H1 (cell line): ENCODE data around the gene COL16A1. TPM values are rescaled to one million over a fixed set of nuclear protein-coding genes. Genes with fewer than 3 reads are reported as not detected.

Experiments
- CTCF ChIA-PET: fragments of 300-600 bp; sonication (Branson Sonifier 250); formaldehyde crosslinking; loops from one replicate; lab custom pipeline; 2021; ENCODE audit not compliant: partially characterized antibody; lab: Charles Lee
- POLR2A ChIA-PET: fragments of 300-600 bp; sonication (Branson Sonifier 250); formaldehyde crosslinking; loops from one replicate; lab custom pipeline; 2021; ENCODE audit warnings: inconsistent platforms; ENCODE audit not compliant: partially characterized antibody; lab: Charles Lee
- DNase-seq, 2 experiments: peaks; one replicate each; pipeline versions ENCODE4 v3.0.0 to v3.0.0-alpha.2; 2010 to 2022; ENCODE audit warnings: low spot score in 2 of 2, low read depth in 1 of 2, mixed read lengths in 1 of 2
- FAIRE-seq: peaks from 2 replicates; lab custom pipeline; 2011; peaks lifted over from hg19 to GRCh38; lab: Jason Lieb, UNC
- H2AFZ ChIP-seq: 2 replicates; pipeline ENCODE4 v1.8.1; 2012; ENCODE audit warnings: low read length, inconsistent platforms
- H2AK5ac ChIP-seq: 2 replicates; pipeline ENCODE4 v1.6.1; 2013; ENCODE audit warnings: low read depth, low read length
- H2BK120ac ChIP-seq: replicated peaks from 2 replicates; pipeline ENCODE3; 2013; ENCODE audit warnings: low read depth, low read length, inconsistent platforms
- H2BK12ac ChIP-seq: 2 replicates; pipeline ENCODE4 v1.6.1; 2013; ENCODE audit warnings: low read depth, low read length
- H2BK15ac ChIP-seq: 2 replicates; pipeline ENCODE4 v1.6.1; 2013; ENCODE audit warnings: low read length
- H2BK20ac ChIP-seq: 2 replicates; pipeline ENCODE4 v1.6.1; 2013; ENCODE audit warnings: low read length
- H2BK5ac ChIP-seq: 2 replicates; pipeline ENCODE4 v1.6.1; 2013; ENCODE audit warnings: low read depth, low read length
- H3K14ac ChIP-seq: 2 replicates; pipeline ENCODE4 v1.6.1; 2013; ENCODE audit warnings: inconsistent platforms; ENCODE audit not compliant: insufficient read length
- H3K18ac ChIP-seq: 2 replicates; pipeline ENCODE4 v1.6.1; 2013; ENCODE audit warnings: low read length; ENCODE audit errors: extremely low read depth
- H3K23ac ChIP-seq: 2 replicates; pipeline ENCODE4 v1.6.1; 2013; ENCODE audit warnings: inconsistent platforms; ENCODE audit not compliant: insufficient read length
- H3K23me2 ChIP-seq: 2 replicates; pipeline ENCODE4 v1.6.1; 2013; ENCODE audit warnings: low read depth, low read length
- H3K27ac ChIP-seq: 2 replicates; pipeline ENCODE4 v1.6.1; 2011; ENCODE audit warnings: low read depth, low read length, inconsistent platforms
- H3K27me3 ChIP-seq, 4 experiments: replicated peaks in 1 of 4; 1 replicate in 1 of 4; 2 replicates in 3 of 4; pipeline versions ENCODE4 v1.6.1 to v1.8.1; 2011 to 2013; ENCODE audit warnings: low read length in 3 of 4, mild to moderate bottlenecking in 3 of 4, inconsistent platforms in 2 of 4, mixed read lengths in 2 of 4, moderate library complexity in 1 of 4; ENCODE audit not compliant: control insufficient read depth in 3 of 4, insufficient read depth in 3 of 4; ENCODE audit errors: extremely low read depth in 1 of 4
- H3K36me3 ChIP-seq, 4 experiments: 2 replicates each; pipeline versions ENCODE4 v1.6.1 to v1.8.1; 2011 to 2013; ENCODE audit warnings: mild to moderate bottlenecking in 4 of 4, low read length in 3 of 4, moderate library complexity in 2 of 4, control low read depth in 1 of 4, inconsistent platforms in 1 of 4; ENCODE audit not compliant: insufficient read depth in 4 of 4, control insufficient read depth in 2 of 4
- H3K4ac ChIP-seq: replicated peaks from 2 replicates; pipeline ENCODE3; 2013; ENCODE audit warnings: low read length, low read depth, mixed read lengths, inconsistent platforms; ENCODE audit not compliant: insufficient read length
- H3K4me1 ChIP-seq, 4 experiments: replicated peaks in 1 of 4; 1 replicate in 1 of 4; 2 replicates in 3 of 4; pipeline versions ENCODE4 v1.6.1 to v1.8.1; 2011 to 2013; ENCODE audit warnings: low read length in 3 of 4, inconsistent platforms in 2 of 4, mixed read lengths in 1 of 4; ENCODE audit not compliant: insufficient read depth in 4 of 4, control insufficient read depth in 3 of 4
- H3K4me2 ChIP-seq, 2 experiments: 2 replicates each; pipeline versions ENCODE4 v1.6.1 to v1.8.1; 2011 to 2013; ENCODE audit warnings: low read depth in 2 of 2, low read length in 2 of 2, control low read depth in 1 of 2, inconsistent platforms in 1 of 2, mild to moderate bottlenecking in 1 of 2; ENCODE audit not compliant: insufficient read depth in 1 of 2
- H3K4me3 ChIP-seq, 4 experiments: fragments of 200-600, 300-600 bp in 1 of 4; sonication (generic), shearing (Covaris generic), sonication (Bioruptor Twin) in 1 of 4; 2 replicates each; pipeline versions ENCODE4 v1.5.1 to v1.8.1; 2011 to 2016; ENCODE audit warnings: low read length in 4 of 4, low read depth in 3 of 4, control low read depth in 2 of 4, inconsistent platforms in 2 of 4, mild to moderate bottlenecking in 2 of 4, mixed read lengths in 1 of 4, moderate library complexity in 1 of 4; ENCODE audit not compliant: insufficient read depth in 2 of 4; ENCODE audit errors: extremely low read depth in 1 of 4
- H3K56ac ChIP-seq: replicated peaks from 2 replicates; pipeline ENCODE3; 2013; ENCODE audit warnings: low read depth, mild to moderate bottlenecking, mixed read lengths, low read length, inconsistent platforms; ENCODE audit not compliant: insufficient read length
- H3K79me1 ChIP-seq: 2 replicates; pipeline ENCODE4 v1.6.1; 2013; ENCODE audit warnings: low read depth, low read length, control low read depth
- H3K79me2 ChIP-seq, 2 experiments: 2 replicates each; pipeline versions ENCODE4 v1.6.1 to v1.8.1; 2012 to 2013; ENCODE audit warnings: low read length in 2 of 2, mild to moderate bottlenecking in 2 of 2, inconsistent platforms in 1 of 2; ENCODE audit not compliant: insufficient read depth in 2 of 2, control insufficient read depth in 1 of 2
- H3K9ac ChIP-seq, 4 experiments: replicated peaks in 1 of 4; 1 replicate in 1 of 4; 2 replicates in 3 of 4; pipeline versions ENCODE4 v1.6.1 to v1.8.1; 2011 to 2013; ENCODE audit warnings: low read depth in 3 of 4, low read length in 3 of 4, control low read depth in 2 of 4, mild to moderate bottlenecking in 2 of 4, moderate library complexity in 2 of 4, inconsistent platforms in 1 of 4; ENCODE audit errors: extremely low read depth in 1 of 4
- H3K9me3 ChIP-seq, 2 experiments: 2 replicates each; pipeline versions ENCODE4 v1.6.1 to v1.8.1; 2012 to 2013; ENCODE audit warnings: mild to moderate bottlenecking in 2 of 2, moderate library complexity in 2 of 2, control low read depth in 1 of 2, inconsistent platforms in 1 of 2, low read depth in 1 of 2, low read length in 1 of 2, mixed read lengths in 1 of 2; ENCODE audit not compliant: insufficient read depth in 2 of 2
- H4K20me1 ChIP-seq, 2 experiments: replicated peaks in 1 of 2; 2 replicates each; pipeline versions ENCODE3 to v1.8.1; 2011 to 2013; ENCODE audit warnings: inconsistent platforms in 2 of 2, low read length in 2 of 2, mild to moderate bottlenecking in 1 of 2; ENCODE audit not compliant: insufficient read depth in 2 of 2, control insufficient read depth in 1 of 2
- H4K5ac ChIP-seq: 2 replicates; pipeline ENCODE4 v1.6.1; 2013; ENCODE audit warnings: low read length, low read depth, mixed read lengths, inconsistent platforms; ENCODE audit not compliant: insufficient read length
- H4K8ac ChIP-seq: 2 replicates; pipeline ENCODE4 v1.8.0; 2013; ENCODE audit warnings: mild to moderate bottlenecking, moderate library complexity, low read length, inconsistent platforms; ENCODE audit not compliant: insufficient read depth; ENCODE audit errors: extremely low read depth
- H4K91ac ChIP-seq: replicated peaks from 2 replicates; pipeline ENCODE3; 2013; ENCODE audit warnings: low read length, mixed read lengths, inconsistent platforms; ENCODE audit not compliant: insufficient read length
- ASH2L ChIP-seq: fragments of 200-600, 300-600 bp; sonication (generic); IDR thresholded peaks from one replicate; pipeline ENCODE4 v1.7.1; 2017; ENCODE audit warnings: low read length
- HDAC6 ChIP-seq: IDR thresholded peaks from one replicate; pipeline ENCODE4 v1.7.1; 2012; ENCODE audit warnings: low read depth, mild to moderate bottlenecking, inconsistent platforms, low read length, moderate library complexity
- TAF1 ChIP-seq: IDR thresholded peaks from 2 replicates; pipeline ENCODE4 v1.6.1; 2011; ENCODE audit warnings: mild to moderate bottlenecking, low read depth, low read length
- WGBS, 2 experiments: shearing (Covaris generic) in 1 of 2; methylation state at CpG; one replicate each; pipeline versions ENCODE4 v1.1.6 to v1.1.7; 2013 to 2015; ENCODE audit warnings: low lambda C conversion rate in 2 of 2, mixed read lengths in 2 of 2, inconsistent platforms in 1 of 2, low coverage in 1 of 2, missing lambda C conversion rate in 1 of 2; ENCODE audit not compliant: insufficient replicate concordance in 2 of 2, insufficient coverage in 1 of 2, insufficient read length in 1 of 2; ENCODE audit errors: extremely low coverage in 1 of 2, missing lambda C conversion rate in 1 of 2; 5-methylcytosine and 5-hydroxymethylcytosine counted together
- polyA plus RNA-seq, 7 experiments: library from polyadenylated mRNA; depleted of rRNA in 3 of 7; stranded (reverse) in 5 of 7; unstranded in 2 of 7; fragments of >200 nt in 5 of 7; fragments of 200-250 nt in 2 of 7; gene quantifications; 1 replicate in 5 of 7; 2 replicates in 1 of 7; 4 replicates in 1 of 7; pipeline versions ENCODE4 v1.2.1 to v1.2.3, GENCODE V29; 2011 to 2013; ENCODE audit warnings: missing spikeins in 2 of 7, mixed read lengths in 2 of 7
- total RNA-seq: library from RNA; stranded (reverse); fragmentation: NEBNext Ultra II Directional; extraction: Animal tissue kit (Norgen Biotek cat#: 25700); gene quantifications from 2 replicates; pipeline ENCODE4 v1.2.1, GENCODE V29; 2021

Gene COL16A1
- total and polyA plus RNA-seq, 2 of the 8 experiments (the other 6 are each of a cell fraction or from before 2014, with no cell fraction given) = 2.0 to 10.5 TPM

DNA sequence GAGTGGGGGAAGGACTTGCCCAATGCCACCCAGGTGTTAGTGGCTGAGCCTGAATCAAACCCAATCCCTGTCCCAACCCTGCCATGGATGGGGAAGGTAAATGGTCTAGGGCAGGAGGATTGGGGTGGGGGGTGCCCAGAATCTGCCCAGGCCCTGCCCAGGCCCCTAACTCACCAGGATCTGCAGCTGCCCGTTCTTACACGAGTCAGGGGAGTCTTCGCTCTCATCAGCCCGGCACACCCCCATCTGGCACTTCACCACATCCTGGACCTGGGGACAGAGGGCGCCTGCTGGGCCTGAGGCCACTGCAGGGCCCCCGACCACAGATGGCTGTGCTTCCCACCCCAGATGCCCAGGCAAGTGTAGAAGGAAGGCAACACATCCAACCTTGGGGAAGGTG, 28.5 kb upstream of the COL16A1 start:
- Histone ChIP-seq H4K91ac (no peak overlapping the region), H3K4ac (no peak overlapping the region), H2BK20ac (no peak overlapping the region), H3K4me3 (no peak overlapping the region), H3K27me3 (no peaks in the 10 kb centered on the region), H3K23ac (no peak overlapping the region), H4K20me1 (peaks cover 0 to 1% of the 10 kb centered on the region in 2 experiments), H3K14ac (no peak overlapping the region), H3K4me2 (no peak overlapping the region), H3K4me1 (no peaks in the 10 kb centered on the region; a peak in 1 of 7 replicates), H2BK120ac (no peak overlapping the region), H2AFZ (no peak overlapping the region), H2BK15ac (no peak overlapping the region), H2BK12ac (no peak overlapping the region), H3K9me3 (no peaks in the 10 kb centered on the region), H3K27ac (no peak overlapping the region), H3K79me1 (no peaks in the 10 kb centered on the region), H3K23me2 (no peaks in the 10 kb centered on the region), H3K9ac (no peak overlapping the region; a peak in 1 of 7 replicates), H3K79me2 (no peaks in the 10 kb centered on the region), H4K5ac (no peak overlapping the region), H3K36me3 (peaks cover 0 to 3% (median 0%) of the 10 kb centered on the region in 4 experiments; a peak in 2 of 8 replicates), H2AK5ac (no peak overlapping the region), H3K18ac (no peak overlapping the region), H2BK5ac (no peak overlapping the region), H3K56ac (no peak overlapping the region)
- DNase-seq = no peak
- POLR2A ChIA-PET = no interaction called here
- CTCF ChIA-PET = interaction anchor here (1.3 to 12.9 kb wide), 7 partner anchors 12 to 70 kb away, joined by 3 to 146 read pairs (median 9); no protein-coding TSS in a partner anchor
- WGBS, 2 experiments = 87% methylated on average over 6 of the region's 6 CpGs; no CpG with 5 or more reads in 1 of the 2 experiments
- no peak for FAIRE-seq
- no peak for TF ChIP-seq HDAC6
- no peak for TF ChIP-seq ASH2L
- TF ChIP-seq TAF1 = no peak
- TF ChIP-seq, all 59 proteins: peak for 0
- H4K8ac ChIP-seq = no peak overlapping the region
